ENCODE data around the gene SYCN. TPM values are rescaled to one million over a fixed set of nuclear protein-coding genes. Genes with fewer than 3 reads are reported as not detected.
A peak's percentile ranks its signal among the peaks of the same experiment; 100 is the strongest.

Gene SYCN
- total and polyA plus RNA-seq, 2 donors from 2014 or later: not detected

GRCh38 chr19:39180749-39181148 is 23.3 kb downstream of the SYCN start:
- Histone ChIP-seq H3K9me3 (ENCODE audit: control insufficient read depth in 2 of 3, insufficient read depth in 1 of 3, low read length in 3 of 3) (no peaks in the 10 kb centered on the region), H3K9ac (ENCODE audit: low read length in 3 of 3) (no peak overlapping the region), H3K27me3 (ENCODE audit: control insufficient read depth, insufficient read depth, low read length) (no peaks in the 10 kb centered on the region), H3K27ac (ENCODE audit: low read depth in 2 of 2, low read length in 2 of 2) (no peak overlapping the region), H3K36me3 (ENCODE audit: control insufficient read depth in 2 of 3, insufficient read depth in 3 of 3, low read length in 3 of 3) (peaks cover 0 to 12% (median 5%) of the 10 kb centered on the region in 3 donors), H3K4me1 (ENCODE audit: control insufficient read depth in 2 of 3, insufficient read depth in 2 of 3, low read depth in 1 of 3, low read length in 3 of 3) (peaks cover 0 to 2% (median 0%) of the 10 kb centered on the region in 3 donors), H3K4me3 (ENCODE audit: low read length in 3 of 3) (no peak overlapping the region)
- TF ChIP-seq, protein P1, sequence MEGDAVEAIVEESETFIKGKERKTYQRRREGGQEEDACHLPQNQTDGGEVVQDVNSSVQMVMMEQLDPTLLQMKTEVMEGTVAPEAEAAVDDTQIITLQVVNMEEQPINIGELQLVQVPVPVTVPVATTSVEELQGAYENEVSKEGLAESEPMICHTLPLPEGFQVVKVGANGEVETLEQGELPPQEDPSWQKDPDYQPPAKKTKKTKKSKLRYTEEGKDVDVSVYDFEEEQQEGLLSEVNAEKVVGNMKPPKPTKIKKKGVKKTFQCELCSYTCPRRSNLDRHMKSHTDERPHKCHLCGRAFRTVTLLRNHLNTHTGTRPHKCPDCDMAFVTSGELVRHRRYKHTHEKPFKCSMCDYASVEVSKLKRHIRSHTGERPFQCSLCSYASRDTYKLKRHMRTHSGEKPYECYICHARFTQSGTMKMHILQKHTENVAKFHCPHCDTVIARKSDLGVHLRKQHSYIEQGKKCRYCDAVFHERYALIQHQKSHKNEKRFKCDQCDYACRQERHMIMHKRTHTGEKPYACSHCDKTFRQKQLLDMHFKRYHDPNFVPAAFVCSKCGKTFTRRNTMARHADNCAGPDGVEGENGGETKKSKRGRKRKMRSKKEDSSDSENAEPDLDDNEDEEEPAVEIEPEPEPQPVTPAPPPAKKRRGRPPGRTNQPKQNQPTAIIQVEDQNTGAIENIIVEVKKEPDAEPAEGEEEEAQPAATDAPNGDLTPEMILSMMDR (IDR thresholded peaks at IDR 0.05; ENCODE audit: borderline replicate concordance, extremely low read depth, insufficient read depth): no peak
- FAIRE-seq (no peak), DNase-seq (peak in 1 of 5 donors; percentile 54)
- intact Hi-C loops (cut with DNase I): loop anchor here (10.0 kb wide), 1 partner anchor 56 kb away; the partner anchor contains the start of gene PAK4

DNA sequence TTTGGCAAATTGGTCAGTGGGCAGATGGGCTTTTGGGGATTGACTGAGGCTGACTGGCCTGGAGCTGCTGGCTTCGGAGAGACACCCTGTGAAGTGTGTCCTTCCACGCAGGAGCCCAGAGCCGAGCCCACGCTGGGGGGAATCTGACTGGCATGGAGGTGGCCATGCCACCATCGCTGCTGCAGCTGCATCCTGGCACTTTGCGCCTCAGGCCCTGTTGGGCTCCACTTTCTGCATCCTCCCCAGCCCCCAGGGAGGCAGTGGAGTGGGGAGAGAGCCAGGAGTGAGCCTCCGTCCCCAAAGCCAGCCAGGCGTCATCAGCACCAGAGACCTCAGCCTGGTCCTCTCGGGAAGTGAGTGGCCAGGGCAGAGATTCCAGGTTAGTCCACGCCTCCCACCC is 24.3 kb downstream of the SYCN start:
- intact Hi-C loops (cut with DNase I): loop anchor here (10.0 kb wide), 1 partner anchor 55 kb away; the partner anchor contains the start of gene PAK4
- TF ChIP-seq, protein P1 (IDR thresholded peaks at IDR 0.05; ENCODE audit: borderline replicate concordance, extremely low read depth, insufficient read depth): no peak
- DNase-seq: peak in 1 of 5 donors; percentile 41
- Histone ChIP-seq H3K36me3 (ENCODE audit: control insufficient read depth in 2 of 3, insufficient read depth in 3 of 3, low read length in 3 of 3) (peaks cover 0 to 13% (median 5%) of the 10 kb centered on the region in 3 donors), H3K9ac (ENCODE audit: low read length in 3 of 3) (no peak overlapping the region), H3K27me3 (ENCODE audit: control insufficient read depth, insufficient read depth, low read length) (no peaks in the 10 kb centered on the region), H3K9me3 (ENCODE audit: control insufficient read depth in 2 of 3, insufficient read depth in 1 of 3, low read length in 3 of 3) (no peaks in the 10 kb centered on the region), H3K4me3 (ENCODE audit: low read length in 3 of 3) (no peak overlapping the region), H3K4me1 (ENCODE audit: control insufficient read depth in 2 of 3, insufficient read depth in 2 of 3, low read depth in 1 of 3, low read length in 3 of 3) (peaks cover 0 to 2% (median 0%) of the 10 kb centered on the region in 3 donors), H3K27ac (ENCODE audit: low read depth in 2 of 2, low read length in 2 of 2) (no peak overlapping the region)
- no peak for FAIRE-seq

GRCh38 chr19:39178296-39179006 is 25.6 kb downstream of the SYCN start:
- no peaks in the 10 kb centered on the region for H3K27me3 ChIP-seq (ENCODE audit: control insufficient read depth, insufficient read depth, low read length)
- FAIRE-seq (no peak), DNase-seq (peak in 1 of 5 donors; percentile 61)
- peaks cover 0 to 13% (median 5%) of the 10 kb centered on the region in 3 donors for H3K36me3 ChIP-seq (ENCODE audit: control insufficient read depth in 2 of 3, insufficient read depth in 3 of 3, low read length in 3 of 3)
- no peak overlapping the region for H3K27ac ChIP-seq (ENCODE audit: low read depth in 2 of 2, low read length in 2 of 2)
- H3K9ac ChIP-seq (ENCODE audit: low read length in 3 of 3): no peak overlapping the region
- no peaks in the 10 kb centered on the region for H3K9me3 ChIP-seq (ENCODE audit: control insufficient read depth in 2 of 3, insufficient read depth in 1 of 3, low read length in 3 of 3)
- TF ChIP-seq, protein P1 (IDR thresholded peaks at IDR 0.05; ENCODE audit: borderline replicate concordance, extremely low read depth, insufficient read depth): no peak
- no peak overlapping the region for H3K4me3 ChIP-seq (ENCODE audit: low read length in 3 of 3)
- intact Hi-C loops (cut with DNase I): no loop called here
- peaks cover 0 to 2% (median 0%) of the 10 kb centered on the region in 3 donors for H3K4me1 ChIP-seq (ENCODE audit: control insufficient read depth in 2 of 3, insufficient read depth in 2 of 3, low read depth in 1 of 3, low read length in 3 of 3)

Data from kidney (tissue), 14 donors.